ENCODE results near the gene SPINK5.

- TF ChIP-seq, protein P1, sequence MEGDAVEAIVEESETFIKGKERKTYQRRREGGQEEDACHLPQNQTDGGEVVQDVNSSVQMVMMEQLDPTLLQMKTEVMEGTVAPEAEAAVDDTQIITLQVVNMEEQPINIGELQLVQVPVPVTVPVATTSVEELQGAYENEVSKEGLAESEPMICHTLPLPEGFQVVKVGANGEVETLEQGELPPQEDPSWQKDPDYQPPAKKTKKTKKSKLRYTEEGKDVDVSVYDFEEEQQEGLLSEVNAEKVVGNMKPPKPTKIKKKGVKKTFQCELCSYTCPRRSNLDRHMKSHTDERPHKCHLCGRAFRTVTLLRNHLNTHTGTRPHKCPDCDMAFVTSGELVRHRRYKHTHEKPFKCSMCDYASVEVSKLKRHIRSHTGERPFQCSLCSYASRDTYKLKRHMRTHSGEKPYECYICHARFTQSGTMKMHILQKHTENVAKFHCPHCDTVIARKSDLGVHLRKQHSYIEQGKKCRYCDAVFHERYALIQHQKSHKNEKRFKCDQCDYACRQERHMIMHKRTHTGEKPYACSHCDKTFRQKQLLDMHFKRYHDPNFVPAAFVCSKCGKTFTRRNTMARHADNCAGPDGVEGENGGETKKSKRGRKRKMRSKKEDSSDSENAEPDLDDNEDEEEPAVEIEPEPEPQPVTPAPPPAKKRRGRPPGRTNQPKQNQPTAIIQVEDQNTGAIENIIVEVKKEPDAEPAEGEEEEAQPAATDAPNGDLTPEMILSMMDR (conservative IDR thresholded peaks at IDR 0.05; ENCODE audit: low read length): no peak
- no peak for TF ChIP-seq EZH2phosphoT487 (IDR thresholded peaks at IDR 0.05; ENCODE audit: borderline replicate concordance)
These were observed 20.1 kb upstream of the SPINK5 start for GRCh38 chr5:148043705-148044104.

Data from Loucy (cell line).